HG02938 (cell line): Measurements from ENCODE around the gene ITGA2B.

Experiments
- ATAC-seq: cut with Tn5 transposase; IDR thresholded peaks from one replicate; pipeline ENCODE4 v1.9.1; 2021; ENCODE audit warnings: mild to moderate bottlenecking, moderate library complexity; ENCODE audit not compliant: unreplicated experiment

The ITGA2B gene

DNA sequence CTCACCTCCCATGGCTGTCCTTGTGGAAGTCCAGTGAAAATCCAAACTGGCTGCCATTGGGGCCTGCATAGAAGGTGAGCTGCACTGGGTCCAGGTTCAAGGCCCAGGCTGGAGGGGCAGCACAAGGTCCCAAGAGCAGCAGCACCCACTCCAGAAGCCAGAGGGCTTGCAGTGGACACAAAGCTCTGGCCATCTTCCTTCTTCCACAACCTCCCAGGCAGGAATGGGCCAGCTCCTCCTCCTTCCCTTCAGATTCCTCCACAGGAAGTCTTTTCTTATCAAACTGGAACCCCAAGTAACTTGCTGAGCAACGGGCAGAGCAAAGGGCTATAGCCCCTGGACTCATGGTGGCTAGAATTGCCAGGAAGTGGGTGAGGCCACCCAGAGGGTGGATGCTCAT lies at the start of gene ITGA2B:
ITGA2B (minus strand) TSS at position 369 of the 400 bp plus-strand sequence; CDS start at position 193, 176 bp downstream.
- ATAC-seq = no peak

GRCh38 chr17:44439168-44439567 lies 49.7 kb upstream of the ITGA2B start:
- ATAC-seq = no peak

- no peak for ATAC-seq
These were observed 49.2 kb upstream of the ITGA2B start for GRCh38 chr17:44438636-44439035.

DNA sequence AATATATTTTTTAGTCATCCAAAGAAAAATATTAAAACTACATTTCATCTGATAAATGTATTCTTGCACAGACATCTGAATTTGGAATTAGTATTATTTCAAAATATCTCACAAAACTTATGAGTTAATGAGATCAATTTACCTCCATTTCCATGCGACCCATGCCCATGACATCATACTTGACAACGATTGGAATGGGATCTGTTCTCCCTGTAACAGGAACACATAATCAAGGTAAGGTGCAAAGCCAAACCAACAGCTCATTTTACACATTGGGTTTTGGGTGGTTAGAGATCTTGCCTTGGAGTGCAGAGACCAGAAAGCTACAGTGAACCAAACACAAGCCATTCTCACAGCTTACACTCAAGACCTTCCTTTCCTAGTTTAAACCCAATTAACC lies 46.9 kb upstream of the ITGA2B start:
- no peak for ATAC-seq

DNA sequence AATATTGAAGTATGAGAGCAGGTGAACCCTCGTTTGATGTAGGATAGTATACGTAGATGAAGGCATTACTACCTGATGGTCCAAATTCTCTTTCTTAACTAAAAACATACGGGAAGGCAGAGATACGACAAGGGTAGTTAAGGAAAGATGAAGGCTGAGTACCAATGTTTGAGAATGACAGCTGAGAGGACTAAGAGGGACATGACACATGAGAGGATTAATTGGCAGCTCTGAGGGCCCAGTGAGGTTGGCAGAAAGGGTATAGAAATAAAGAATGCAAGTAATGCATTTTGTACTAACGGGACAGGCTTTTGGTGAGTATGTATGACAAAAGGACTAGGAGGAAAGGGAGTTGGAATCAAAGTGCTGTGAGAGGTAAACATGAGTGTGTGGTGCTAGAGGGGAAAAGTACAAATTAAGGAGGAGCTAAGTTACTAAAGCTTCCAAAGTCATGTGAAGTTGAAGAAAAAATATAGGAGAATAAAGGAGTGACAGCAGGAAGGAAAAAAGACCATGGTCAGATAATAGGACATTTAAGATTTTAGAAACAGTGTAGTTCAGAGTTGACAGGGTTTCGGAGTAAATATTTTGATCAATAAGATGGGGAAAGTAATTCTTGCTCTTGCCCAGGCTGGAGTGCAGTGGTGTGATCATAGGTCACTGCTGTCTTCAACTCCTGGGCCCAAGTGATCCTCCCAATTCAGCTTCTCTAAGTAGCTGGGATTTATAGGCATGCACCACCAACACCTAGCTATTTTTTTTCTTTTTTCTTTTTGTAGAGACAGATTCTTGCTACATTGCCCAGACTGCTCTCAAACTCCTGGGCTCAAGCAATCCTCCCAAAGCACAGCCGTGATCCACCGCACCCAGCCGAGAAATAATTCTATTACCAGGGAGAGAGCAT lies 43.1 kb upstream of the ITGA2B start:
- ATAC-seq = no peak

DNA sequence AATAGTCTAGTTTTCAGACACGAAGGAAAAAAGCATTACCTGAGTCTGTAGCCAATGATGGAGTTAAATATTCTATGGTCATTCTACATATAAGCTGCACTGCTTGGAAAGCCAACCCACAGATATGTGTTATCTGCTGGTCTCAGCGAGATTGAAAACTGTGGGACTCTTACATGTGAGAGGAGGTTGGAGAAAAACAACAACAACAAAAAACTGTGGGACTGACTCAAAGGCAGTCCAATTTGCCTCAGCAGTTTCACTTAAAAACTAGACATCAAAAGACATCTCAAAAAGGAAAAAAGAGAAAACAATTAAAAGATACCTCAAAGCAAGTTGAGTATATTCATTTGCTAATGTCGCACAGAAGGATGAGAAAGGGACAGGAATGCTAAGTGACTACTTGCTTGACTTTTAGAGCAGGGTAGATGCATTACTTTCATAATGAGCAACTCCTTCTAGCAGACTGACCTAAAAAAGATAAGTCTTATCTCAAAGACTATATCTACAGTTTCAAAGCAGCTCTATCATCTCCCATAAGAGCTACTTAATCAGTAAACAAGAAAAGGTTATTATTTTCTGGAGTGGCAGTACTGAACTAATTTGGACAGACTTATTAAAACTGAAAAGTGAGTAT lies 35.5 kb upstream of the ITGA2B start:
- no peak for ATAC-seq

DNA sequence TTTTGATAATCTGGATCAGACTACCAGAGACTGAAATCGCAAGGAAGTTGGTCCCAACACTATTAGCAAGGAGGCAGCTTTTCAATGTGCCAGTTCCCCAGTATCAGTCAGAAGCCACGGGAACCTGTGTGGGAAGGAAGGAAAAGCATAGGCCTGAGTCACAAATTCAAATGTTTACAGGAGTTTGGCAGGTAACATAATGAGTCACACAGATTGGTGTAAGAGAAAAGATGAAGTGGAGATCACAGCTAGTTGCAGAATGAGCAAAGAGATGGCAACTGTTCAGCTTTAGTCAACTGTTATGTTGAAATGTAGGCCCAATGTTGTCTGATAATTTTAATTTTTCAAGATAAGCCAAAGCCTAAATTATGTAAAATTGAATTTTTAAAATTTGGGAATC lies 28.1 kb upstream of the ITGA2B start:
- ATAC-seq = no peak

GRCh38 chr17:44416558-44417289 lies 27.3 kb upstream of the ITGA2B start:
- ATAC-seq = no peak

DNA sequence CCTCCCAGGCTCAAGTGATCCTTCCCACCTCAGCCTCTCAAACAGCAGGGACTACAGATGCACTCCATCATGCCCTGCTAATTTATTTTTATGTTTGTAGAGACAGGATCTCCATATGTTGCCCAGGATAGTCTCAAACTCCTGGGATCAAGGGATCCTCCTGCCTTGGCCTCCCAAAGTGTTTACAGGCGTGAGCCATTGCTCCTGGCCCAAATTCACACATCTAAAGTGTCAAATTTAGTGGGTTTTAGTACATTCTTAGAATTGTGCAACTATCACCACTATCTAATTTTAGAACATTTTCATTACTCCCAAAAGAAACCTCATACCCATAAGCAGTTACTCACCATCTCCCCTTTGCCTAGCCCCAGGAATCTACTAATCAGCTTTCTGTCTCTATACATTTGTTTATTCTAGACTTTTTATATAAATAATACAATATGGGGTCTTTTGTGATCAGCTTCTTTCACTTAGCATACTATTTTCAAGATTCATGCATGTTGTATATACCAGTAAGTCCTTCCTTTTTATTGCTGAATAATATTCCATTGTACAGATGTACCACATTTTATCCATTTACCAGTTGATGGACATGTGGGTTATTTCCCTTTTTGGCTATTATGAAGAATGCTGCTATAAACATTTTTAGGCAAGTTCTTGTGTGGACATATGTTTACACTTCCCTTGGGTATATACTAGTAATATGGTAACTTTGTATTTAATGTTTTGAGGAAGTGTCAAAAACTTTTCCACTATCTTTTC lies 25.1 kb upstream of the ITGA2B start:
- ATAC-seq = no peak

DNA sequence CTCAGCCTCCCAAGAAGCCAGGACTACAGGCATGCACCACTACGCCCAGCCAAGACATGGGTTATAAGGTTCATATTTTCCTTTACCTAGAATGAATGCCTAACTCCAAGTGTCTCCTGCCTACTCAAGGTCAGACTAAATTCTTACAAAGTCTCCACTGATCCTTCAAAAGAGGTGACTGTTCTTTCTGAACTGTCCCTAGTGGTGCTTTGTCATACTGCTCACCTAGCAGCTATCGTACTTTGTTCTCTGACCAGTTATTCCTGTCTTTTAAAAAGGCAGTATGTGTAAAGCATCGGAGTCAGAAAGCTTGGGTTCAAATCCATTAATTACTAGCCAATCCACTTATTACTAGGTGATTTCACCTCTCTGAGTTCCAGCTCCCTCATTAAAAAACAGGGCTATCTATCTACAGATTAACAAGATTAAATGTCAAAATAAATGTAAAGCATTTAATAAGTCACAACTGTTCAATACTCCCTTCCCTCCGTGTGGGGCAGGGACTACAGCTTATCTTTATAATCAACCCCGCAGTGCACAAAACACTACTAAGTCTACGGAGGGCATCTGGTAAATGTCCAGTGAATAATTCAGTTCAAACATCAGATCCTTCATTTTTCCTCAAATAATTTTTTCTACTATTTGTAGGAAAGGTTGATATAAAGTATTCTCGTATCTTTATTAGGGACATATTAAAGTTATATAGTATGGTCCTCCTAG lies 20.0 kb upstream of the ITGA2B start:
- no peak for ATAC-seq

DNA sequence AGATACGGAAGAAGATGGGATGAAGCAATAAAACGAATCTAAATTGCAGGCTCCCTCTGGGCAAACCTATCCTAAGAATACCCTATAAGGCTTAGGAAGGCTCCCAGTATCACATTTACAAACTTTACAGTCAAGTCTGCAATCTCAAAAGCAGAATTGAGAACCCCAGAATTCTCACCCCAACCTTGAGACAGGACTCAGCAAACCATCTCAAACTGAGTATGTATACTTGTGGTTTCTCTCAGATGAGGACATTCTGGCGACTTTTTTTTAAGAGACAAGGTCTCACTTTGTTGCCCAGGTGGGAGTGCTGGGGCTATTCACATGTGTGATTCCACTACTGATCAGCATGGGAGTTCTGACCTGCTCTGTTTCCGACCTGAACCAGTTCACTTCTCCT lies 19.3 kb upstream of the ITGA2B start:
- no peak for ATAC-seq

DNA sequence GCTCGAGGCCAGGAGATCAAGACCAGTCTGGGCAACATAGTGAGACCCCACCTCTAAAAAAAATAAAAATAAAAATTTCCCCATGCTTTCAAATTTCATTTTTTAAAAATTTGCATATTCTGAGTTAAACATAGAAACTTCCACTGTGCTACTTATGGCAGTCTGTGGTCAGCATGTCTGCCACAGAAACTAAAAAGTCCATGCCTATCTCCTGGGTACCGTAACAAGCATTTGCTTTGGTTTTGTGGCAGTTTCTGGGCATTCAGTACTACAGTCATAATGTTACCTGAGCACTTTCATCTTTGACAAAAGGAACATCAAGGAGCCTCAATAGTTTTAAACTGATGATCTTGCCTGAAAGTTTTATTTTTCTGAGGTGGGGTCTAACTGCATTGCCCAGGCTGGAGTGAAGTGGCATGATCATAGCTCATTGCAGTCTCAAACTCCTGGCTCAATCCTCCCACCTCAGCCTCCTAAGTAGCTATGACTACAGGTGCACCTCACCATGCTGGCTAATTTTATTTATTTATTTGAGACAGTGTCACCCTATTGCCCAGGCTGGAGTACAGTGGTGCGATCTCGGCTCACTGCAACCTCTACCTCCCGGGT lies 13.2 kb upstream of the ITGA2B start:
- no peak for ATAC-seq

GRCh38 chr17:44400226-44400847 lies 10.9 kb upstream of the ITGA2B start:
- ATAC-seq = no peak

DNA sequence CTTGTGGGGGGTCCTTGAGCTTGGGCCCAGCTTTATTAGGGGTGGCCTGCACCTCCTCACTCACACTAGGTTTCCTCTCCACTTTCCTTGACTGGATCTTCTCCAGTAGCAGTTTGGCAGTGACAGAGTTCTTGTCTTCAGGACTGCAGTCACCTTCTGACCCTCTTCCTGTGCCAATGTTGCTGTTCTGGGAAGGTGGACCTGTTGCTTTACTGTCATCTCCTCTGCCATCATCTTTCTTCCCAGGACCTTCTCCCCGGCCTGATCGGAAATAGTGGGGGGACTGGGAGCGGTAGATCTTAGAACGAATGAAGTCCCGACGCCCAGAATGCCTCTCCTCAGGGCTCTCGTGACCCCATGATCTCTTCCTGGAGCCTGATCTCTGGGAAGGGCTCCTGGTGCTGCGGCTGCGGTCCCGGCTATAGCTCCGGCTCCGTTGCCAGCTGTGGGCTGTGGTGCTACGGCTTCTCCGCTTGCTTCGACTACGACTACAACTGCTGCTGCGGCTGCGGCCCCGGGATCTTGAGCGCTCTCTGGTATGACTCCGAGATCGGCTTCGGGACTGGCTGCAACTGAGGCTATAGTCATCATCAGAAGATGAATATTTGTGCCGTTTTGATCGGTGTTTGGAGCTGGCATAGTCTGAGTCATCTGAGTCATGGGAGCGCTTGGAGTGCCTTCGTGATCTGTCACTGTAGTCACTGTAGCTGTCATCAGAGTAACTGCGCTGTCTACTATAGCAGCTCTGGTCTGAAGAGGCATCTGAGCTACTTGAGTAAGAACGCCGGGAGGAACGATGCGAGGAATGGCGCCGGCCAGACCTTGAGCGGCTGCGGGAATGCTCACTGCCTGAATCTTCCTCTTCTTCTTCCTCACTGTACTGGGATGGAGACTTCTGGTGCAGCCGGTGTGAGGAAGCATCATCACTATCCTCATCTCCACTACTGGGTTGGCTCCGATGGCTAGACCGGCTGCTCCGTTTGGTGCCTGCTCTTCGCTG lies 9.5 kb upstream of the ITGA2B start:
- ATAC-seq = no peak

DNA sequence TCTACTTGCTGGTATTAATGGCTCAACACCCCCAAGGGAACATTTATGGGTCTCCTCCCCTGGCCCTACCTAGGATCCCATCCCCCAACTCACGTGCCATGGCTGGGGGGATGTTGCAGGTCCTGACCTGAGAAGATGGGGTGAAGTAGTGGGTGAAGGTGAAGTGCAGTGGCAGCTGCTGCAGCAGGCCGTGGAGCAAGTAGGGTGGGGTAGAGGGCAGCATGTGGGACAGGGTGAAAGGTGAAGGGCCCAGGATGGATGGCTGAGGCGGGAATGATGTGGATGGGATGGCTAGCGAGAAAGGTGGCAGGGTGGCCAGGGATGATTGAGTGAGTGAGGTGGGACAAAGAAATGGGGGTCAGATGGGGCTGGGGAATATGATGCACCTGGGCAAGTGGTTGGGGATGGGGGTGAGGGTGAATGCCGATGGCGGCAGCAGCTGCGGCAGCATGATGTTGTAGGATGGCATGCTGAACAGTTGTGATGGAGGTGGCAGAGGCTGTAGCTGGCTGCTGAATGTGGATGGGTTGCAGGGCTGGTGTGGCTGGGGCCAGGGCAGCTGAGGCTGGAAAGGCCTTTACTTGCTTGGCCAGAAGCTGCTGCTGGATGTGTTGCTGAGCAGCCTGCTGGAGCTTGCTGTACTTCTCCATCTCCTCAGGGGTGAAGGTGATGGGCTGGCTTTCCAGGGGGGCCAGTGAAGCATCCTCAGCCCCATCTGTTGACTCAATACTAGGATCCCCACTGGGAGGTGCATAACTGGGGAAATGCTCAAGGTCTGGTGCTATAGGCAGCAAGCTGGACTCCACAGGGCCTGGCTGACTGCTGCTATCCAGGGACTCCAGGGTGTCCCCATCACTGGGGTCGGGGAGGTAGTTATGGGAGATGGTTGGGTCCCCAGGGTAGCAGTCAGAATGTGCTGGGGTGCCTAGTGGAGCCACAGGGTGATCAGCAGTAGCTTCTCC lies 8.3 kb upstream of the ITGA2B start:
- ATAC-seq = no peak

GRCh38 chr17:44396946-44397345 lies 7.5 kb upstream of the ITGA2B start:
- no peak for ATAC-seq

DNA sequence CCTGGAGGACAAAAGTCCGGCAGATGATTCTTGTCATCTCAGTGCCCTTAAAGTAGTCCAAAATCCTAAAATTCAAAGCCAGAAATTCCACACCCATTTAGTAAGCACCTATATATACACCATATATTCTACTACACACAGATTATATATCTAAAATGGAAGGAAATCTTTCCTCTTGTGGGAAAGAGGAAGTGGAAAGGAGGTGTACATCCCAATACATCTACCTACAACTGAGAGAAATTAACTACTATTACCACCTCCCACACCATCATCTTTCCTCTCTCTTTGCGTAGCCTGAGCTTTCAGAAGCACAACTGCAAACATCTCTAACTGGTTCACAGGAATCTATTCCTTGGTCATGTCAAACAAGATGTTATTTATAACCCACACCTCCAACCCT lies 5.4 kb upstream of the ITGA2B start:
- no peak for ATAC-seq
